HCT116 (cell line): ENCODE measurements around the gene HYAL4. TPM values are rescaled to one million over a fixed set of nuclear protein-coding genes. Genes with fewer than 3 reads are reported as not detected.
"Not testable (repeated sequence)": the region's sequence is repeated elsewhere in the genome, so short reads cannot be mapped to it uniquely, and the experiment has no call there.

Experiments used
- ATAC-seq: fragments of 200-7000 bp; cut with Tn5 transposase; 2 replicates; pipeline ENCODE4 v1.9.1; 2020; ENCODE audit warnings: mild to moderate bottlenecking, moderate library complexity
- BruUV-seq: library from RNA; stranded (reverse); fragments of 400-500 nt; replicated peaks from 2 replicates; lab custom pipeline; 2021; lab: Mats Ljungman, UMichigan
- CTCF ChIA-PET: fragments of 300-600 bp; sonication (Branson Sonifier 250); formaldehyde crosslinking; loops from one replicate; lab custom pipeline; 2021; ENCODE audit warnings: antibody characterized with exemption; lab: Charles Lee
- POLR2A ChIA-PET: fragments of 300-600, 350-600 bp; sonication (Branson Sonifier 250); formaldehyde crosslinking; loops from one replicate; lab custom pipeline; 2021; ENCODE audit warnings: antibody characterized with exemption; lab: Charles Lee
- RAD21 ChIA-PET, 2 experiments: fragments of 300-600 bp; sonication (Branson Sonifier 250); formaldehyde crosslinking; loops; one replicate each; lab custom pipeline; 2023; ENCODE audit warnings: low total read pairs in 2 of 2; ENCODE audit not compliant: uncharacterized antibody in 2 of 2, unreplicated experiment in 2 of 2, low non-redundant PET in 1 of 2; lab: Charles Lee
- DNase-seq: peaks from one replicate; pipeline ENCODE4 v3.0.0-alpha.2; 2010; ENCODE audit warnings: low read depth, low spot score
- H2AFZ ChIP-seq: fragments of 200-600 bp; shearing (Covaris generic), sonication (generic); 2 replicates; pipeline ENCODE4 v1.6.1; 2017; ENCODE audit warnings: low read depth, mixed run types, mixed read lengths, antibody characterized with exemption, low read length; ENCODE audit not compliant: poor library complexity, severe bottlenecking
- H3K27ac ChIP-seq: 2 replicates; pipeline ENCODE4 v1.5.1; 2012; ENCODE audit warnings: low read depth, low read length
- H3K27me3 ChIP-seq: fragments of 200-600 bp; sonication (generic); 2 replicates; pipeline ENCODE4 v1.6.1; 2016; ENCODE audit warnings: mixed run types, low read length, mixed read lengths; ENCODE audit not compliant: insufficient read depth
- H3K36me3 ChIP-seq, 2 experiments: fragments of 200-500 bp in 1 of 2; fragments of 200-600 bp in 1 of 2; sonication (Bioruptor generic) in 1 of 2; sonication (generic) in 1 of 2; 2 replicates each; pipeline versions ENCODE4 v1.5.1 to v1.6.1; 2014 to 2016; ENCODE audit warnings: low read length in 2 of 2, inconsistent platforms in 1 of 2, mixed read lengths in 1 of 2, mixed run types in 1 of 2; ENCODE audit not compliant: insufficient read depth in 2 of 2, control insufficient read depth in 1 of 2
- H3K4me1 ChIP-seq, 2 experiments: fragments of 200-600 bp in 1 of 2; sonication (generic) in 1 of 2; 2 replicates each; pipeline versions ENCODE4 v1.5.1 to v1.6.1; 2012 to 2017; ENCODE audit warnings: low read length in 2 of 2, inconsistent platforms in 1 of 2, mild to moderate bottlenecking in 1 of 2, mixed read lengths in 1 of 2, mixed run types in 1 of 2, moderate library complexity in 1 of 2; ENCODE audit not compliant: insufficient read depth in 2 of 2, control insufficient read depth in 1 of 2
- H3K4me2 ChIP-seq: fragments of 200-600 bp; sonication (generic); 2 replicates; pipeline ENCODE4 v1.6.1; 2017; ENCODE audit warnings: mixed run types, low read length, mixed read lengths
- H3K4me3 ChIP-seq, 2 experiments: fragments of 200-600 bp in 1 of 2; sonication (generic) in 1 of 2; replicated peaks in 1 of 2; 2 replicates each; pipeline ENCODE4 v1.5.1; 2011 to 2016; ENCODE audit warnings: low read length in 2 of 2, control low read depth in 1 of 2, low read depth in 1 of 2, mild to moderate bottlenecking in 1 of 2, mixed read lengths in 1 of 2, mixed run types in 1 of 2
- H3K79me2 ChIP-seq: fragments of 200-600 bp; sonication (generic); 2 replicates; pipeline ENCODE4 v1.6.1; 2017; ENCODE audit warnings: mild to moderate bottlenecking, mixed run types, low read length, moderate library complexity, mixed read lengths; ENCODE audit not compliant: insufficient read depth
- H3K9ac ChIP-seq: fragments of 200-600 bp; sonication (generic); 2 replicates; pipeline ENCODE4 v1.6.1; 2016; ENCODE audit warnings: low read length, mixed read lengths
- H3K9me2 ChIP-seq: fragments of 200-600 bp; sonication (generic), shearing (Covaris generic); 2 replicates; pipeline ENCODE4 v1.6.1; 2017; ENCODE audit warnings: mixed run types, mild to moderate bottlenecking, moderate library complexity; ENCODE audit not compliant: insufficient read depth
- H3K9me3 ChIP-seq, 2 experiments: fragments of 200-500 bp in 1 of 2; fragments of 200-600 bp in 1 of 2; sonication (Bioruptor generic) in 1 of 2; sonication (generic) in 1 of 2; 2 replicates each; pipeline ENCODE4 v1.6.1; 2014 to 2017; ENCODE audit warnings: low read length in 2 of 2, mixed read lengths in 2 of 2, inconsistent platforms in 1 of 2, low read depth in 1 of 2, mild to moderate bottlenecking in 1 of 2, mixed run types in 1 of 2, moderate library complexity in 1 of 2; ENCODE audit not compliant: control insufficient read depth in 1 of 2, insufficient read depth in 1 of 2
- H4K20me1 ChIP-seq: fragments of 200-600 bp; sonication (generic), shearing (Covaris generic); 2 replicates; pipeline ENCODE4 v1.6.1; 2017; ENCODE audit warnings: mixed run types, mild to moderate bottlenecking, moderate library complexity; ENCODE audit not compliant: insufficient read depth
- EGR1 ChIP-seq: IDR thresholded peaks from 2 replicates; pipeline ENCODE4 v1.6.1; 2012; ENCODE audit warnings: low read depth
- EZH2 ChIP-seq: fragments of 200-600 bp; sonication (generic); IDR thresholded peaks from 2 replicates; pipeline ENCODE4 v1.6.1; 2017; ENCODE audit warnings: antibody characterized with exemption, mixed run types
- EZH2phosphoT487 ChIP-seq: fragments of 200-600 bp; IDR thresholded peaks from 2 replicates; pipeline ENCODE4 v1.6.1; 2018; ENCODE audit warnings: antibody characterized with exemption, borderline replicate concordance
- FOSL1 ChIP-seq: IDR thresholded peaks from 2 replicates; pipeline ENCODE4 v1.6.1; 2012; ENCODE audit warnings: low read depth
- JUND ChIP-seq: IDR thresholded peaks from 2 replicates; pipeline ENCODE4 v1.6.1; 2012
- POLR2A ChIP-seq: IDR thresholded peaks from 2 replicates; pipeline ENCODE4 v1.7.0; 2011; ENCODE audit warnings: borderline replicate concordance; ENCODE audit not compliant: insufficient read depth, insufficient read length; ENCODE audit errors: extremely low read depth
- SRF ChIP-seq: IDR thresholded peaks from 2 replicates; pipeline ENCODE4 v1.6.1; 2012; ENCODE audit warnings: low read depth
- YY1 ChIP-seq: IDR thresholded peaks from 2 replicates; pipeline ENCODE4 v1.6.1; 2011; ENCODE audit warnings: low read length, low read depth, moderate library complexity, mild to moderate bottlenecking; ENCODE audit not compliant: insufficient replicate concordance; ENCODE audit errors: extremely low read depth
- intact Hi-C: fragments of 100-400 bp; cut with micrococcal nuclease; formaldehyde crosslinking; loops from 2 replicates; pipeline ENCODE4 v1.10.0; 2022
- total RNA-seq: library from RNA; stranded (reverse); gene quantifications from one replicate; pipeline ENCODE4 v1.2.1, GENCODE V29; 2021; ENCODE audit not compliant: unreplicated experiment
- TF ChIP-seq, protein P1 (sequence below), 3 experiments: fragments of 200-600 bp in 1 of 3; sonication (generic) in 1 of 3; IDR thresholded peaks in 2 of 3; conservative IDR thresholded peaks in 1 of 3; 2 replicates each; pipeline ENCODE4 v1.5.1; 2012 to 2017; ENCODE audit warnings: low read depth in 2 of 3, low read length in 2 of 3, antibody characterized with exemption in 1 of 3, borderline replicate concordance in 1 of 3, control low read depth in 1 of 3, mild to moderate bottlenecking in 1 of 3, mixed read lengths in 1 of 3, mixed run types in 1 of 3, moderate library complexity in 1 of 3; ENCODE audit not compliant: insufficient read depth in 1 of 3
- TF ChIP-seq, protein P2 (sequence below): IDR thresholded peaks from 2 replicates; pipeline ENCODE4 v1.6.1; 2012

Gene HYAL4
- total RNA-seq, 1 experiment from 2014 or later = not detected

GRCh38 chr7:123847868-123848267 is 2.9 kb downstream of the HYAL4 start:
- Histone ChIP-seq H3K27me3 (no peaks in the 10 kb centered on the region), H3K4me1 (peaks cover 0 to 12% of the 10 kb centered on the region in 2 experiments; a peak in 1 of 4 replicates), H3K9me3 (no peaks in the 10 kb centered on the region), H2AFZ (no peak overlapping the region), H3K9ac (no peak overlapping the region), H3K4me3 (no peak overlapping the region), H3K9me2 (no peaks in the 10 kb centered on the region), H3K36me3 (no peaks in the 10 kb centered on the region), H4K20me1 (no peaks in the 10 kb centered on the region), H3K79me2 (no peaks in the 10 kb centered on the region), H3K27ac (no peak overlapping the region), H3K4me2 (no peak overlapping the region)
- TF ChIP-seq EGR1 (no peak), SRF (no peak), EZH2 (no peak), POLR2A (no peak)
- TF ChIP-seq, protein P1, sequence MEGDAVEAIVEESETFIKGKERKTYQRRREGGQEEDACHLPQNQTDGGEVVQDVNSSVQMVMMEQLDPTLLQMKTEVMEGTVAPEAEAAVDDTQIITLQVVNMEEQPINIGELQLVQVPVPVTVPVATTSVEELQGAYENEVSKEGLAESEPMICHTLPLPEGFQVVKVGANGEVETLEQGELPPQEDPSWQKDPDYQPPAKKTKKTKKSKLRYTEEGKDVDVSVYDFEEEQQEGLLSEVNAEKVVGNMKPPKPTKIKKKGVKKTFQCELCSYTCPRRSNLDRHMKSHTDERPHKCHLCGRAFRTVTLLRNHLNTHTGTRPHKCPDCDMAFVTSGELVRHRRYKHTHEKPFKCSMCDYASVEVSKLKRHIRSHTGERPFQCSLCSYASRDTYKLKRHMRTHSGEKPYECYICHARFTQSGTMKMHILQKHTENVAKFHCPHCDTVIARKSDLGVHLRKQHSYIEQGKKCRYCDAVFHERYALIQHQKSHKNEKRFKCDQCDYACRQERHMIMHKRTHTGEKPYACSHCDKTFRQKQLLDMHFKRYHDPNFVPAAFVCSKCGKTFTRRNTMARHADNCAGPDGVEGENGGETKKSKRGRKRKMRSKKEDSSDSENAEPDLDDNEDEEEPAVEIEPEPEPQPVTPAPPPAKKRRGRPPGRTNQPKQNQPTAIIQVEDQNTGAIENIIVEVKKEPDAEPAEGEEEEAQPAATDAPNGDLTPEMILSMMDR (IDR thresholded peaks at IDR 0.05 in 2 of 3, conservative IDR thresholded peaks at IDR 0.05 in 1 of 3; ENCODE audit: borderline replicate concordance in 1 of 3, insufficient read depth in 1 of 3, low read depth in 2 of 3, low read length in 2 of 3) = no peak
- intact Hi-C loops = no loop called here
- ChIA-PET RAD21 (no interaction called here), POLR2A (no interaction called here), CTCF (no interaction called here)
- DNase-seq (no peak), ATAC-seq (no peak)
- BruUV-seq = no TSS peak

GRCh38 chr7:123849855-123850254 is 4.9 kb downstream of the HYAL4 start:
- POLR2A ChIA-PET = no interaction called here
- BruUV-seq = no TSS peak
- intact Hi-C loops = no loop called here
- CTCF ChIA-PET = no interaction called here
- ATAC-seq = no peak
- peaks cover 0 to 12% of the 10 kb centered on the region in 2 experiments; a peak in 1 of 4 replicates for H3K4me1 ChIP-seq
- RAD21 ChIA-PET = no interaction called here
- no peaks in the 10 kb centered on the region for H3K9me3 ChIP-seq
- H3K36me3 ChIP-seq = no peaks in the 10 kb centered on the region
- no peaks in the 10 kb centered on the region for H3K79me2 ChIP-seq
- TF ChIP-seq EGR1 = no peak
- TF ChIP-seq EZH2phosphoT487 = no peak
- TF ChIP-seq FOSL1 = peak; percentile 42; the same call in 1 of the 2 replicates
- no peak for TF ChIP-seq POLR2A
- TF ChIP-seq JUND = no peak
- TF ChIP-seq, protein P2, sequence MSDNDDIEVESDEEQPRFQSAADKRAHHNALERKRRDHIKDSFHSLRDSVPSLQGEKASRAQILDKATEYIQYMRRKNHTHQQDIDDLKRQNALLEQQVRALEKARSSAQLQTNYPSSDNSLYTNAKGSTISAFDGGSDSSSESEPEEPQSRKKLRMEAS = no peak
- TF ChIP-seq YY1 = no peak
- no peaks in the 10 kb centered on the region for H3K27me3 ChIP-seq
- no peaks in the 10 kb centered on the region for H4K20me1 ChIP-seq
- no peak overlapping the region for H3K4me3 ChIP-seq
- no peak overlapping the region for H3K4me2 ChIP-seq
- H2AFZ ChIP-seq = no peak overlapping the region
- H3K27ac ChIP-seq = no peak overlapping the region
- H3K9me2 ChIP-seq = no peaks in the 10 kb centered on the region
- H3K9ac ChIP-seq = no peak overlapping the region
- no peak for DNase-seq

DNA sequence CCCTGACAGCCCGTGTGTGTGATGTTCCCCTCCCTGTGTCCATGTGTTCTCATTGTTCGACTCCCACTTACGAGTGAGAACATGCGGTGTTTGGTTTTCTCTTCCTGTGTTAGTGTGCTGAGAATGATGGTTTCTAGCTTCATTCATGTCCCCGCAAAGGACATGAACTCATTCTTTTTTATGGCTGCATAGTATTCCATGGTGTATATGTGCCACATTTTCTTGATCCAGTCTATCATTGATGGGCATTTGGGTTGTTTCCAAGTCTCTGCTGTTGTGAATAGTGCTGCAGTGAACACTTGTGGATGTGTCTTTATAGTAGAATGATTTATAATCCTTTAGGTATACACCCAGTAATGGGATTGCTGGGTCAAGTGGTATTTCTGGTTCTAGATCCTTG is 6.4 kb downstream of the HYAL4 start:
- H3K27me3 ChIP-seq, BruUV-seq, H3K4me3 ChIP-seq, POLR2A ChIA-PET, RAD21 ChIA-PET, DNase-seq, H3K36me3 ChIP-seq, H3K9me2 ChIP-seq, intact Hi-C loops, H3K9me3 ChIP-seq, CTCF ChIA-PET, H3K4me2 ChIP-seq, H3K27ac ChIP-seq, ATAC-seq, H3K4me1 ChIP-seq, H4K20me1 ChIP-seq, H3K79me2 ChIP-seq, H3K9ac ChIP-seq, H2AFZ ChIP-seq: not testable (repeated sequence)
